Measurements from ENCODE around the gene PIP4P1. TPM values are rescaled to one million over a fixed set of nuclear protein-coding genes. Genes with fewer than 3 reads are reported as not detected.
"Not testable (repeated sequence)": the region's sequence is repeated elsewhere in the genome, so short reads cannot be mapped to it uniquely, and the experiment has no call there.

PIP4P1 gene
- total RNA-seq, 1 donor from 2014 or later = 19.5 TPM

DNA sequence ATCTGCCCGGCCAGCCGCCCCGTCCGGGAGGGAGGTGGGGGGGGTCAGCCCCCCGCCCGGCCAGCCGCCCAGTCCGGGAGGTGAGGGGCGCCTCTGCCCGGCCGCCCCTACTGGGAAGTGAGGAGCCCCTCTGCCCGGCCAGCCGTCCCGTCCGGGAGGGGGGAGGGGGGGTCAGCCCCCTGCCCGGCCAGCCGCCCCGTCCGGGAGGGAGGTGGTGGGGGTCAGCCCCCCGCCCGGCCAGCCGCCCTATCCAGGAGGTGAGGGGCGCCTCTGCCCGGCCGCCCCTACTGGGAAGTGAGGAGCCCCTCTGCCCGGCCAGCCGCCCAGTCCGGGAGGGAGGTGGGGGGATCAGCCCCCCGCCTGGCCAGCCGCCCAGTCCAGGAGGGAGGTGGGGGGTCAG lies 45.0 kb upstream of the PIP4P1 start:
- not testable (repeated sequence) for H3K79me2 ChIP-seq (ENCODE audit: insufficient read depth, low read length); H3K9me3 Mint-ChIP-seq (ENCODE audit: unreplicated experiment); H3K9me3 ChIP-seq (ENCODE audit: insufficient read depth, low read depth, low read length); H2AFZ ChIP-seq (ENCODE audit: low read depth, low read length); H3K4me3 Mint-ChIP-seq (ENCODE audit: unreplicated experiment); H3K27me3 Mint-ChIP-seq (ENCODE audit: low read depth, unreplicated experiment); H3K36me3 Mint-ChIP-seq (ENCODE audit: low read depth, unreplicated experiment); H3K4me2 ChIP-seq (ENCODE audit: low read length); FAIRE-seq; H3K9ac ChIP-seq (ENCODE audit: low read length); H4K20me1 ChIP-seq (ENCODE audit: insufficient read depth, low read length); H3K4me3 ChIP-seq (ENCODE audit: insufficient read depth, low read depth, low read length); H3K4me1 ChIP-seq (ENCODE audit: insufficient read depth, low read length); H3K36me3 ChIP-seq (ENCODE audit: insufficient read depth, low read length); H3K27ac ChIP-seq (ENCODE audit: low read depth, low read length); H3K27ac Mint-ChIP-seq (ENCODE audit: unreplicated experiment); DNase-seq (ENCODE audit: low read depth); H3K27me3 ChIP-seq (ENCODE audit: insufficient read depth, low read length)
- H3K4me1 Mint-ChIP-seq (ENCODE audit: low read depth, unreplicated experiment) = peaks cover 12% of the 10 kb centered on the region

DNA sequence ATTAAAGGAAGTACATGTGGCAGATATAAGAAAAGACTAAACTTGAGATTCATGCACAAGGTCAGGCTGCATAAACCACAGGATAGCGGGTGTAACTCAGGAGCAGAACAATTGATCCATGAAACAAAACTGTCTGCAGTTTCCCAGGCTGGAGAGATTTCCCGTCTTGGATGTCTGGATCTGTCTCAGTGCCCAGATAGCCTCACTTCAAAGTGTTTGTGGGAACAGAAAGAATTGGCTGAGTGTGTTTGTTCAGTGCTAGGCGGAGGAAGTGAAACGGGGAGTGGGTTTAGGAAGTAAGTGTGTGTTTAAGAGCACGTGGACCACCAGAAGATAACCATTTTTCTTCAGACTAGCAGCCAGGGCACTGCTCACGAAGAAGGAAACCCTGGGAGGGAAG lies 42.7 kb upstream of the PIP4P1 start:
- Histone ChIP-seq H3K9me3 (ENCODE audit: insufficient read depth, low read depth, low read length) (no peaks in the 10 kb centered on the region), H2AFZ (ENCODE audit: low read depth, low read length) (no peak overlapping the region), H3K4me2 (ENCODE audit: low read length) (no peak overlapping the region), H3K27ac (ENCODE audit: low read depth, low read length) (no peak overlapping the region), H3K4me3 (ENCODE audit: insufficient read depth, low read depth, low read length) (no peak overlapping the region), H3K36me3 (ENCODE audit: insufficient read depth, low read length) (no peaks in the 10 kb centered on the region), H4K20me1 (ENCODE audit: insufficient read depth, low read length) (no peaks in the 10 kb centered on the region), H3K27me3 (ENCODE audit: insufficient read depth, low read length) (no peaks in the 10 kb centered on the region), H3K9ac (ENCODE audit: low read length) (no peak overlapping the region), H3K79me2 (ENCODE audit: insufficient read depth, low read length) (no peaks in the 10 kb centered on the region), H3K4me1 (ENCODE audit: insufficient read depth, low read length) (no peaks in the 10 kb centered on the region)
- peaks cover 10% of the 10 kb centered on the region for H3K4me1 Mint-ChIP-seq (ENCODE audit: low read depth, unreplicated experiment)
- DNase-seq (ENCODE audit: low read depth) (no peak), FAIRE-seq (no peak)
- TF ChIP-seq, protein P1, sequence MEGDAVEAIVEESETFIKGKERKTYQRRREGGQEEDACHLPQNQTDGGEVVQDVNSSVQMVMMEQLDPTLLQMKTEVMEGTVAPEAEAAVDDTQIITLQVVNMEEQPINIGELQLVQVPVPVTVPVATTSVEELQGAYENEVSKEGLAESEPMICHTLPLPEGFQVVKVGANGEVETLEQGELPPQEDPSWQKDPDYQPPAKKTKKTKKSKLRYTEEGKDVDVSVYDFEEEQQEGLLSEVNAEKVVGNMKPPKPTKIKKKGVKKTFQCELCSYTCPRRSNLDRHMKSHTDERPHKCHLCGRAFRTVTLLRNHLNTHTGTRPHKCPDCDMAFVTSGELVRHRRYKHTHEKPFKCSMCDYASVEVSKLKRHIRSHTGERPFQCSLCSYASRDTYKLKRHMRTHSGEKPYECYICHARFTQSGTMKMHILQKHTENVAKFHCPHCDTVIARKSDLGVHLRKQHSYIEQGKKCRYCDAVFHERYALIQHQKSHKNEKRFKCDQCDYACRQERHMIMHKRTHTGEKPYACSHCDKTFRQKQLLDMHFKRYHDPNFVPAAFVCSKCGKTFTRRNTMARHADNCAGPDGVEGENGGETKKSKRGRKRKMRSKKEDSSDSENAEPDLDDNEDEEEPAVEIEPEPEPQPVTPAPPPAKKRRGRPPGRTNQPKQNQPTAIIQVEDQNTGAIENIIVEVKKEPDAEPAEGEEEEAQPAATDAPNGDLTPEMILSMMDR (IDR thresholded peaks at IDR 0.05; ENCODE audit: insufficient read depth, low read depth, low read length) = no peak
- TF ChIP-seq EZH2 (IDR thresholded peaks at IDR 0.05; ENCODE audit: insufficient read depth, low read length) = no peak
- no peaks in the 10 kb centered on the region for H3K36me3 Mint-ChIP-seq (ENCODE audit: low read depth, unreplicated experiment)
- H3K4me3 Mint-ChIP-seq (ENCODE audit: unreplicated experiment) = no peak overlapping the region
- H3K9me3 Mint-ChIP-seq (ENCODE audit: unreplicated experiment) = peaks cover 2% of the 10 kb centered on the region
- H3K27me3 Mint-ChIP-seq (ENCODE audit: low read depth, unreplicated experiment) = no peaks in the 10 kb centered on the region
- no peak overlapping the region for H3K27ac Mint-ChIP-seq (ENCODE audit: unreplicated experiment)

DNA sequence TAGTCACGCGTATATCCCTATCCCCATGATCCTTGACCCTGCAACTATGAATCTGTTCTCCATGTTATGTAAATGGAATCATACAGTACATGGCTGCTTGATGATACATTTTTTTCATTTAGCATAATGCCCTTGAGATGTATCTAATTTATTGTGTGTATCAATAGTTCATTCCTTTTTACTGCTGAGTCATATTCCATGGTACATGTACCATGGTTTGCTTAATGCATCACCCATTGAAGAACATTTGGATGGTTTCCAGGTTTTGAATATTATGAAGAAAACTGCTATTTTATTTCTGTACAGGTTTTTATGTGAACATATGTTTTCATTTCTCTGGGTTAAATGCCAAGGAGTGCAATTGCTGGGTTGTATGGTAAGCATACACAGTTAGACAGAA lies 40.1 kb upstream of the PIP4P1 start:
- no peaks in the 10 kb centered on the region for H3K27me3 ChIP-seq (ENCODE audit: insufficient read depth, low read length)
- no peak overlapping the region for H3K4me3 ChIP-seq (ENCODE audit: insufficient read depth, low read depth, low read length)
- no peaks in the 10 kb centered on the region for H4K20me1 ChIP-seq (ENCODE audit: insufficient read depth, low read length)
- H3K27ac Mint-ChIP-seq (ENCODE audit: unreplicated experiment) = no peak overlapping the region
- no peaks in the 10 kb centered on the region for H3K27me3 Mint-ChIP-seq (ENCODE audit: low read depth, unreplicated experiment)
- no peak overlapping the region for H3K27ac ChIP-seq (ENCODE audit: low read depth, low read length)
- H3K36me3 Mint-ChIP-seq (ENCODE audit: low read depth, unreplicated experiment) = no peaks in the 10 kb centered on the region
- H2AFZ ChIP-seq (ENCODE audit: low read depth, low read length) = no peak overlapping the region
- H3K4me3 Mint-ChIP-seq (ENCODE audit: unreplicated experiment) = no peak overlapping the region
- no peaks in the 10 kb centered on the region for H3K9me3 ChIP-seq (ENCODE audit: insufficient read depth, low read depth, low read length)
- H3K4me1 Mint-ChIP-seq (ENCODE audit: low read depth, unreplicated experiment) = peaks cover 10% of the 10 kb centered on the region
- peak; percentile 18 for DNase-seq (ENCODE audit: low read depth)
- H3K9me3 Mint-ChIP-seq (ENCODE audit: unreplicated experiment) = peaks cover 2% of the 10 kb centered on the region
- TF ChIP-seq, protein P1 (IDR thresholded peaks at IDR 0.05; ENCODE audit: insufficient read depth, low read depth, low read length) = no peak
- no peak for TF ChIP-seq EZH2 (IDR thresholded peaks at IDR 0.05; ENCODE audit: insufficient read depth, low read length)
- FAIRE-seq = no peak
- no peaks in the 10 kb centered on the region for H3K79me2 ChIP-seq (ENCODE audit: insufficient read depth, low read length)
- no peaks in the 10 kb centered on the region for H3K4me1 ChIP-seq (ENCODE audit: insufficient read depth, low read length)
- H3K9ac ChIP-seq (ENCODE audit: low read length) = no peak overlapping the region
- H3K36me3 ChIP-seq (ENCODE audit: insufficient read depth, low read length) = no peaks in the 10 kb centered on the region
- H3K4me2 ChIP-seq (ENCODE audit: low read length) = no peak overlapping the region
